Gastrocnemius medialis (tissue), 4 donors: ENCODE measurements around the gene PGAP3.

Experiments used
- CTCF ChIP-seq, 5 experiments: fragments of 450-650 bp in 3 of 5; fragments of 200-600 bp in 2 of 5; sonication (generic) in 2 of 5; IDR thresholded peaks in 4 of 5; conservative IDR thresholded peaks in 1 of 5; 1 replicate in 4 of 5; 2 replicates in 1 of 5; pipeline ENCODE4 v1.5.1; 2016 to 2019; ENCODE audit warnings: antibody characterized with exemption in 5 of 5, mild to moderate bottlenecking in 3 of 5, moderate library complexity in 3 of 5
- POLR2A ChIP-seq, 2 donors: fragments of 450-650 bp; IDR thresholded peaks; one replicate each; pipeline ENCODE4 v1.6.1; 2017; ENCODE audit warnings: antibody characterized with exemption in 2 of 2, mild to moderate bottlenecking in 2 of 2, moderate library complexity in 2 of 2

GRCh38 chr17:39641883-39642282 lies 46.0 kb downstream of the PGAP3 start:
- TF ChIP-seq POLR2A (IDR thresholded peaks at IDR 0.05) (no peak), CTCF (IDR thresholded peaks at IDR 0.05 in 4 of 5, conservative IDR thresholded peaks at IDR 0.05 in 1 of 5) (no peak)
